ENCODE results near the gene PAXX. TPM values are rescaled to one million over a fixed set of nuclear protein-coding genes. Genes with fewer than 3 reads are reported as not detected.

The PAXX gene
- total RNA-seq, 1 experiment from 2014 or later = 44.1 TPM

DNA sequence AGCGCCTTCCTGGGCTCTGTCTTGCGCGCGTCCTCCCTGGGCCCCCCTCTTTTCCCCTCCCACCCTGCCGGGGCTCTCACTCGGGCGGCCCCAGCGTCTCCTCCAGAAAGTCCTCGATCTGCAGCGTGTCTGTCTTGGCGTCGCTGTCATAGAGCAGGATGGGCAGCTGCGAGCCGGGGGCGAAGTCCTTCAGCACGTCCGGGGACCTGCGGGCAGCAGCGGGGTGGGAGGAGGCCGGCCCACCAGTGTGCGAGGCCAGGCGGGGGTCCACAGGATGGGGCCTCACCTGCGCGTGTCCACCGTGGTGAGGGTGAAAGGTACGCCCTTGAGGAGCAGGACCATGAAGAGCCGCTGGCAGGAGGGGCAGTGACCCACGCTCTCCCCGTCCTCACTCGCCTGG is 3.1 kb downstream of the PAXX start (continued):
- TF ChIP-seq E2F5 (CRISPR knock-in tag; IDR thresholded peaks at IDR 0.05) (no peak), NFYB (CRISPR knock-in tag; conservative IDR thresholded peaks at IDR 0.05; ENCODE audit: low read depth) (no peak), SMAD3 (CRISPR knock-in tag; IDR thresholded peaks at IDR 0.05; ENCODE audit: borderline replicate concordance) (no peak), ZNF416 (CRISPR knock-in tag; IDR thresholded peaks at IDR 0.05) (no peak), IRF2 (CRISPR knock-in tag; IDR thresholded peaks at IDR 0.05; ENCODE audit: borderline replicate concordance, low read depth) (no peak), CBFB (CRISPR knock-in tag; IDR thresholded peaks at IDR 0.05; ENCODE audit: low read depth) (no peak)

- Mint-ChIP-seq H3K9me3 (peaks cover 1% of the 10 kb centered on the region), H3K27me3 (ENCODE audit: low read depth) (peaks cover 8% of the 10 kb centered on the region), H3K27ac (no peak overlapping the region), H3K36me3 (no peaks in the 10 kb centered on the region), H3K4me1 (peaks cover 4% of the 10 kb centered on the region; the same call in 1 of the 2 replicates), H3K4me3 (0 out of 2 replicates have a peak overlapping the region, but pooled peaks have one; percentile 58)
- no peak for ATAC-seq
- no peak for DNase-seq (ENCODE audit: low spot score)
- ChIA-PET CTCF (interaction anchor here (0.6 to 4.2 kb wide), 13 partner anchors 10 to 663 kb away, joined by 3 to 53 read pairs (median 6); partner anchors contain the start of genes ABCA2, AJM1 and NPDC1), POLR2A (interaction anchor here (0.6 kb wide), 1 partner anchor 19 kb away, joined by 3 read pairs; no protein-coding TSS in a partner anchor)
- TF ChIP-seq USF2 (CRISPR knock-in tag; IDR thresholded peaks at IDR 0.05) = no peak
- TF ChIP-seq, protein P1, sequence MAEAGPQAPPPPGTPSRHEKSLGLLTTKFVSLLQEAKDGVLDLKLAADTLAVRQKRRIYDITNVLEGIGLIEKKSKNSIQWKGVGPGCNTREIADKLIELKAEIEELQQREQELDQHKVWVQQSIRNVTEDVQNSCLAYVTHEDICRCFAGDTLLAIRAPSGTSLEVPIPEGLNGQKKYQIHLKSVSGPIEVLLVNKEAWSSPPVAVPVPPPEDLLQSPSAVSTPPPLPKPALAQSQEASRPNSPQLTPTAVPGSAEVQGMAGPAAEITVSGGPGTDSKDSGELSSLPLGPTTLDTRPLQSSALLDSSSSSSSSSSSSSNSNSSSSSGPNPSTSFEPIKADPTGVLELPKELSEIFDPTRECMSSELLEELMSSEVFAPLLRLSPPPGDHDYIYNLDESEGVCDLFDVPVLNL (CRISPR knock-in tag; IDR thresholded peaks at IDR 0.05; ENCODE audit: borderline replicate concordance, low read depth) = no peak
- TF ChIP-seq, protein P2, sequence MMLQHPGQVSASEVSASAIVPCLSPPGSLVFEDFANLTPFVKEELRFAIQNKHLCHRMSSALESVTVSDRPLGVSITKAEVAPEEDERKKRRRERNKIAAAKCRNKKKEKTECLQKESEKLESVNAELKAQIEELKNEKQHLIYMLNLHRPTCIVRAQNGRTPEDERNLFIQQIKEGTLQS (CRISPR knock-in tag; conservative IDR thresholded peaks at IDR 0.05) = no peak
- TF ChIP-seq NR3C1 (CRISPR knock-in tag; conservative IDR thresholded peaks at IDR 0.05; ENCODE audit: low read depth) = no peak
- no peak for TF ChIP-seq ZNF512 (CRISPR knock-in tag; IDR thresholded peaks at IDR 0.05; ENCODE audit: borderline replicate concordance)
- TF ChIP-seq NR2C2 (CRISPR knock-in tag; IDR thresholded peaks at IDR 0.05) = no peak
- no peak for TF ChIP-seq EMX1 (CRISPR knock-in tag; IDR thresholded peaks at IDR 0.05)
- TF ChIP-seq HMGXB4 (CRISPR knock-in tag; IDR thresholded peaks at IDR 0.05) = no peak
- TF ChIP-seq, protein P3, sequence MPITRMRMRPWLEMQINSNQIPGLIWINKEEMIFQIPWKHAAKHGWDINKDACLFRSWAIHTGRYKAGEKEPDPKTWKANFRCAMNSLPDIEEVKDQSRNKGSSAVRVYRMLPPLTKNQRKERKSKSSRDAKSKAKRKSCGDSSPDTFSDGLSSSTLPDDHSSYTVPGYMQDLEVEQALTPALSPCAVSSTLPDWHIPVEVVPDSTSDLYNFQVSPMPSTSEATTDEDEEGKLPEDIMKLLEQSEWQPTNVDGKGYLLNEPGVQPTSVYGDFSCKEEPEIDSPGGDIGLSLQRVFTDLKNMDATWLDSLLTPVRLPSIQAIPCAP (CRISPR knock-in tag; IDR thresholded peaks at IDR 0.05) = no peak
- TF ChIP-seq, protein P4, sequence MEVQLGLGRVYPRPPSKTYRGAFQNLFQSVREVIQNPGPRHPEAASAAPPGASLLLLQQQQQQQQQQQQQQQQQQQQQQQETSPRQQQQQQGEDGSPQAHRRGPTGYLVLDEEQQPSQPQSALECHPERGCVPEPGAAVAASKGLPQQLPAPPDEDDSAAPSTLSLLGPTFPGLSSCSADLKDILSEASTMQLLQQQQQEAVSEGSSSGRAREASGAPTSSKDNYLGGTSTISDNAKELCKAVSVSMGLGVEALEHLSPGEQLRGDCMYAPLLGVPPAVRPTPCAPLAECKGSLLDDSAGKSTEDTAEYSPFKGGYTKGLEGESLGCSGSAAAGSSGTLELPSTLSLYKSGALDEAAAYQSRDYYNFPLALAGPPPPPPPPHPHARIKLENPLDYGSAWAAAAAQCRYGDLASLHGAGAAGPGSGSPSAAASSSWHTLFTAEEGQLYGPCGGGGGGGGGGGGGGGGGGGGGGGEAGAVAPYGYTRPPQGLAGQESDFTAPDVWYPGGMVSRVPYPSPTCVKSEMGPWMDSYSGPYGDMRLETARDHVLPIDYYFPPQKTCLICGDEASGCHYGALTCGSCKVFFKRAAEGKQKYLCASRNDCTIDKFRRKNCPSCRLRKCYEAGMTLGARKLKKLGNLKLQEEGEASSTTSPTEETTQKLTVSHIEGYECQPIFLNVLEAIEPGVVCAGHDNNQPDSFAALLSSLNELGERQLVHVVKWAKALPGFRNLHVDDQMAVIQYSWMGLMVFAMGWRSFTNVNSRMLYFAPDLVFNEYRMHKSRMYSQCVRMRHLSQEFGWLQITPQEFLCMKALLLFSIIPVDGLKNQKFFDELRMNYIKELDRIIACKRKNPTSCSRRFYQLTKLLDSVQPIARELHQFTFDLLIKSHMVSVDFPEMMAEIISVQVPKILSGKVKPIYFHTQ (CRISPR knock-in tag; IDR thresholded peaks at IDR 0.05) = no peak
- TF ChIP-seq TCF7 (CRISPR knock-in tag; IDR thresholded peaks at IDR 0.05; ENCODE audit: low read depth) = no peak
These were observed 3.6 kb downstream of the PAXX start for GRCh38 chr9:136995772-136996311.

Measured in WTC11 (cell line).